Chondrocyte (in vitro differentiated cells): ENCODE measurements around the gene AGFG2. TPM values are rescaled to one million over a fixed set of nuclear protein-coding genes. Genes with fewer than 3 reads are reported as not detected.

ENCODE experiments used
- DNase-seq: peaks from one replicate; pipeline ENCODE4 v3.0.0; 2021; ENCODE audit warnings: mixed read lengths, low spot score
- H3K27ac Mint-ChIP-seq: one replicate; pipeline ENCODE4 v1.8.0; 2021; ENCODE audit warnings: mild to moderate bottlenecking, moderate library complexity, mixed read lengths; ENCODE audit not compliant: unreplicated experiment
- H3K27me3 Mint-ChIP-seq: 2 replicates; pipeline ENCODE4 v1.8.0; 2021; ENCODE audit warnings: low read depth, mixed read lengths
- H3K36me3 Mint-ChIP-seq: 2 replicates; pipeline ENCODE4 v1.8.0; 2021; ENCODE audit warnings: low read depth, mixed read lengths
- H3K4me1 Mint-ChIP-seq: 2 replicates; pipeline ENCODE4 v1.8.0; 2021; ENCODE audit warnings: low read depth, mild to moderate bottlenecking, mixed read lengths
- H3K4me3 Mint-ChIP-seq: one replicate; pipeline ENCODE4 v1.8.0; 2021; ENCODE audit warnings: mild to moderate bottlenecking, moderate library complexity, mixed read lengths; ENCODE audit not compliant: unreplicated experiment
- H3K9me3 Mint-ChIP-seq: 2 replicates; pipeline ENCODE4 v1.8.0; 2021; ENCODE audit warnings: low read depth, mixed read lengths
- CTCF ChIP-seq: fragments of 200-600 bp; sonication (generic); IDR thresholded peaks from 2 replicates; pipeline ENCODE4 v1.5.0; 2021; ENCODE audit warnings: antibody characterized with exemption, mild to moderate bottlenecking, moderate library complexity
- total RNA-seq: library from RNA; stranded (reverse); gene quantifications from 3 replicates; pipeline ENCODE4 v1.2.1, GENCODE V29; 2021

AGFG2 gene
- total RNA-seq, 1 donor from 2014 or later, result 8.2 TPM

- Mint-ChIP-seq H3K9me3 (no peaks in the 10 kb centered on the region), H3K27me3 (no peaks in the 10 kb centered on the region), H3K27ac (no peak overlapping the region), H3K4me1 (no peaks in the 10 kb centered on the region), H3K4me3 (no peak overlapping the region), H3K36me3 (peaks cover 12% of the 10 kb centered on the region)
- no peak for DNase-seq
- no peak for TF ChIP-seq CTCF
Observed at GRCh38 chr7:100576384-100576993, 37.5 kb downstream of the AGFG2 start.

- no peak for DNase-seq
- H3K4me3 Mint-ChIP-seq, result no peak overlapping the region
- no peak for TF ChIP-seq CTCF
- no peaks in the 10 kb centered on the region for H3K4me1 Mint-ChIP-seq
- no peaks in the 10 kb centered on the region for H3K9me3 Mint-ChIP-seq
- H3K36me3 Mint-ChIP-seq, result peaks cover 12% of the 10 kb centered on the region
- no peaks in the 10 kb centered on the region for H3K27me3 Mint-ChIP-seq
- H3K27ac Mint-ChIP-seq, result no peak overlapping the region
Observed at GRCh38 chr7:100577103-100577502, 38.1 kb downstream of the AGFG2 start.

- Mint-ChIP-seq H3K36me3 (peaks cover 12% of the 10 kb centered on the region), H3K4me3 (no peak overlapping the region), H3K27me3 (no peaks in the 10 kb centered on the region), H3K27ac (no peak overlapping the region), H3K4me1 (no peaks in the 10 kb centered on the region), H3K9me3 (no peaks in the 10 kb centered on the region)
- DNase-seq, result no peak
- TF ChIP-seq CTCF, result no peak
Observed at GRCh38 chr7:100577507-100577906, 38.5 kb downstream of the AGFG2 start.

GRCh38 chr7:100578246-100579183 lies 39.5 kb downstream of the AGFG2 start:
- Mint-ChIP-seq H3K27me3 (no peaks in the 10 kb centered on the region), H3K27ac (no peak overlapping the region), H3K4me3 (no peak overlapping the region), H3K4me1 (peaks cover 6% of the 10 kb centered on the region), H3K9me3 (no peaks in the 10 kb centered on the region), H3K36me3 (peaks cover 12% of the 10 kb centered on the region)
- DNase-seq, result no peak
- no peak for TF ChIP-seq CTCF

GRCh38 chr7:100580466-100581283 lies 41.7 kb downstream of the AGFG2 start:
- Mint-ChIP-seq H3K27me3 (no peaks in the 10 kb centered on the region), H3K9me3 (no peaks in the 10 kb centered on the region), H3K36me3 (peaks cover 8% of the 10 kb centered on the region), H3K27ac (no peak overlapping the region), H3K4me1 (peaks cover 26% of the 10 kb centered on the region), H3K4me3 (no peak overlapping the region)
- TF ChIP-seq CTCF, result no peak
- no peak for DNase-seq
